AG09319 (cell line): ENCODE measurements around the gene UPK2.

Experiments used
- DNase-seq: peaks from one replicate; pipeline ENCODE4 v3.0.0-alpha.2; 2010; ENCODE audit warnings: low read depth; ENCODE audit errors: extremely low read depth
- TF ChIP-seq, protein P1 (sequence below): IDR thresholded peaks from 2 replicates; pipeline ENCODE4 v1.5.1; 2011; ENCODE audit warnings: low read depth, mild to moderate bottlenecking, inconsistent platforms, low read length, moderate library complexity

Gene UPK2

DNA sequence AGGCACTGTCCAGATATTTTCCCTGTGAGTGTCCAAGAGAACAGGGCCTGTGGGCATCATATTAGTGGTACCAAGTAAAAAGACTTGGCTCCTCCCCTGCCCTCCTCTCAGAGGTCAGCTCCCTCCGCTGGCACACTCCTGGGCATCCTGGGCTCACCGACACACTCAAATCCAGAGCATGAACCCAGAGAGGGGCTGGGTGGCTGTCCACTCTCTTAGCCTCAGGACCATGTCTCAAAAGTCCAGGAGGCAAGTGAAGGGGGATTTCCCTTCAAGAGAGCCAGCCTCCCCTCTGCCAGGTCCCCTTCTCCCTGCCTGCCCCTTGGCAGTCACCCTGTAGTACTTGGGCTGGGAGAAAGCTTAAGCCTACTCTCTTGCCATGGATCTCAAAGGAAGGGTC lies 40.7 kb upstream of the UPK2 start:
- TF ChIP-seq, protein P1, sequence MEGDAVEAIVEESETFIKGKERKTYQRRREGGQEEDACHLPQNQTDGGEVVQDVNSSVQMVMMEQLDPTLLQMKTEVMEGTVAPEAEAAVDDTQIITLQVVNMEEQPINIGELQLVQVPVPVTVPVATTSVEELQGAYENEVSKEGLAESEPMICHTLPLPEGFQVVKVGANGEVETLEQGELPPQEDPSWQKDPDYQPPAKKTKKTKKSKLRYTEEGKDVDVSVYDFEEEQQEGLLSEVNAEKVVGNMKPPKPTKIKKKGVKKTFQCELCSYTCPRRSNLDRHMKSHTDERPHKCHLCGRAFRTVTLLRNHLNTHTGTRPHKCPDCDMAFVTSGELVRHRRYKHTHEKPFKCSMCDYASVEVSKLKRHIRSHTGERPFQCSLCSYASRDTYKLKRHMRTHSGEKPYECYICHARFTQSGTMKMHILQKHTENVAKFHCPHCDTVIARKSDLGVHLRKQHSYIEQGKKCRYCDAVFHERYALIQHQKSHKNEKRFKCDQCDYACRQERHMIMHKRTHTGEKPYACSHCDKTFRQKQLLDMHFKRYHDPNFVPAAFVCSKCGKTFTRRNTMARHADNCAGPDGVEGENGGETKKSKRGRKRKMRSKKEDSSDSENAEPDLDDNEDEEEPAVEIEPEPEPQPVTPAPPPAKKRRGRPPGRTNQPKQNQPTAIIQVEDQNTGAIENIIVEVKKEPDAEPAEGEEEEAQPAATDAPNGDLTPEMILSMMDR: no peak
- no peak for DNase-seq

DNA sequence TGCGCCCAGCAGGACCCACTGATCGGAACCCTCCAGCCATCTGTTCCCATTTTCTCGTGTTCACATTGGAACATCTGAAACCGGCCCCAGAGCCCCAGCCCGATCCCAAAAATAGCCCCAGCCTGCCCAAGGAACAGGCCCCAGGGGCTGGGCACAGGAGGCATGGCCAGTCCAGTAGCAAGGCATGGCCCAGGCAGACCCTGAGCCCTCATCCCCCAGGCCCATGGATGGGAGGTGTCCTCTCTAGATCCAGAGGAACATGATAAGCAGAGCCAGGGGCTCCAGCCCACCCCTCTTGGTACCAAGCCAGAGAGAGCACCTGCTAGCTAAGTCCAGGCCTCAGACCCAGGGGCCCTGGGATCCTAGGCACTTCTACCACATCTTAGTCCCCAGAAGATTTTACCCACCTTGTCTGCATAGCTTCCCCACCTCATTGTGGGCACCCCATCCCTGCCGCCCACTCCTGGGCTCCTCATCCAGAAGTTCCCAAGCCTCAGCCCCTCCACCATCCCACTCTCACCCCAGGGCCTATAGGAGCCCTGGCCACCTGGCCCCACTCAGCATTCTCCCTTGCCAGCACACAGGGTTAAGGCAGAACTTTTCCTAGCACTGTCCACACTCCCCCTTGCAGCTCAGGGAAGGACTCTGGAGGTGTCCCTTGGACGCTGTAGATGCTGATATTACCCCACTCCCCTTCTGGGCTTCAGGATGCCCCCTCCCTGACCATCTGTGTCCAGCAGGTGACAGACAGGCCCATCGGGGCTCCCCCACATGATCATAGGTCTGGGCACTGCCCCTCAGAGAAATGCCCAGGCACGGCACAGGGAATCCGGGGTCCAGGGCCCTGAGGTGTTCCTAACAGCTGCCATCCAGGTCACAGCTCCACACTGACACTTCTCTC lies 39.9 kb upstream of the UPK2 start:
- TF ChIP-seq, protein P1: no peak

DNA sequence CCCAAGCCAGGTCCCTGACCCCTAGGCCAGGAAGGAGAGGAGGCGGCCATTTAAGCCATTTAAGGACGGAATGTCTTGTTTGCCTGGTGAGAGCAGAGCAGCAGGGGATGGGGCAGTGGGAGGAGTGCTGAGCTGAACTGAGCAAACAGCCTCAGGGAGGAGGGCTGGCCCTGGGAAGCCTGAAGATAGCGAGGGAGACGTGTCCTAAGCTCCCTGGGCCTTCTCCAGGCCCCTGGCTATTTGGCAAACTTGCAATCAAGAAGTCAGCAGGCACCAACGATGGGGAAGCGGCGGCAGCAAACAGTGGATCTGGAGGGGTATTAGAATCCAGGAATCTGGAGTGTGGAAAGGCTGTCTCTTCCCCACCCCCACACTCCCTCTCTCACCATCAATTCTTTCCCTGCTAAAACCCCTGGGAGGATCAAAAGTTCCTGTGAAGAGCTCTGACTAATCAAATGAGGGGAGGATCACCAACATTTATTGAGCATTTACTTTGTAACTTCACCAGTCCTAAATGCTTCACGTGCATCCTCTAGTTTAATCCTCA lies 39.2 kb upstream of the UPK2 start:
- TF ChIP-seq, protein P1: no peak
- DNase-seq: peak; percentile 62

More for the DNA sequence above, 39.9 kb upstream of the UPK2 start:
- DNase-seq: no peak

DNA sequence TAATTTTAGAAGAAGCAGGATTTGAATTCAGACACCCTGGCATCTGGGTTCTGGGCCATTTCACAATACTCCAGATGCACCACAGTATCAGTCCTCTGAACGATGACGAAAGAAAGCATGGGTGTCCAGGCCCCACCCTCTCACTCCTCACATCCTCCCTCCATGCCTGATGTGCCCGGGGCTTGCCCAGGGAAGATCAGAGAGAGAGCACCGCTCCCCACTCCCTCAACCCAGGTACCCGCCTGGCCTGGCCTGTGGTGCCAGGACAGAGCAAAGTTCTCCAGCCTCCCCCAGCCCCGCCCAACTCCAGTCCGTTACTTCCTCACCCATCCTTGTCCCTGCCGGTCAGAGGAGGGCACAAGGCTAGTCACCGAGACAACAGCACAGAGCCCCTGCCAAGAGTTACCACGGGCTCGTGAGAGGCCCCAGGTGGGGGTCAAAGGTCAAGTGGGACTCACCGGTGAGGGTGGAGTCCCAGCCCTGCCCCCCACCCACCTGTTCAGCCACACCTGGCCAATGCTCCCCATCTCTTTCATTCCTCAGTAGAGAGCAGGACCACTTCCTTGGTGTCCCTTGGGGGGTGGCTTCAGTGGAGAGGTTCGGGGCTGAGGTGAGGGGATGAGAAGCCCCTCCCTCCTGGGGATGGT lies 38.5 kb upstream of the UPK2 start:
- TF ChIP-seq, protein P1: no peak
- DNase-seq: peak; percentile 74

DNA sequence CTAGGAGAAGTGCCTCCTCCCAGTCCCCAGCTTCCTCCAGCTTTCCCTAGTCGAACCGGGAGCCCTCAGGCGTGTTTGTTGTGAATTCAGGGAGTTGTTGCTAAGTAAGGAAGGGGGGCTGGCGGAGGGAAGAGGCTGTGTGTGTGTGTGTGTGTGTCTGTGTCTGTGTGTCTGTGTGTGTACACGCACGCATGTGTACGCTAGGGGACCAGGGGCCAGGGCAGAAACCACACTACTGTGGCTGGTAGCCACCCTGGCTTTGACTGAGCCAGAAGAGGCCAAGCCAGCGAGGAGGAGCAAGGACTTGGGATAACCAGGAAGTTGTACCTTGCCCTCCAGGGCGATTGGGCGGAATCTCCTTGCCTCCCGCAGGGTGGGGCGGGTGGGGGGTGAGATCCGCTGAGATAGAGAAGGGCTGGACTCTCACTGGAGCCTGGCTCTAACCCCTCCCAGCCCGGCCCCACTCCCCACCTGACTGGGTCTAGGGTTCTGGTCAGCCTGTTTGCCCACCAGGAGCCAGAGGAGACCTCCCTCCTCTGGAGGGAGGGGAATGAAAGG lies 37.9 kb upstream of the UPK2 start:
- TF ChIP-seq, protein P1: no peak
- DNase-seq: peak; percentile 93

DNA sequence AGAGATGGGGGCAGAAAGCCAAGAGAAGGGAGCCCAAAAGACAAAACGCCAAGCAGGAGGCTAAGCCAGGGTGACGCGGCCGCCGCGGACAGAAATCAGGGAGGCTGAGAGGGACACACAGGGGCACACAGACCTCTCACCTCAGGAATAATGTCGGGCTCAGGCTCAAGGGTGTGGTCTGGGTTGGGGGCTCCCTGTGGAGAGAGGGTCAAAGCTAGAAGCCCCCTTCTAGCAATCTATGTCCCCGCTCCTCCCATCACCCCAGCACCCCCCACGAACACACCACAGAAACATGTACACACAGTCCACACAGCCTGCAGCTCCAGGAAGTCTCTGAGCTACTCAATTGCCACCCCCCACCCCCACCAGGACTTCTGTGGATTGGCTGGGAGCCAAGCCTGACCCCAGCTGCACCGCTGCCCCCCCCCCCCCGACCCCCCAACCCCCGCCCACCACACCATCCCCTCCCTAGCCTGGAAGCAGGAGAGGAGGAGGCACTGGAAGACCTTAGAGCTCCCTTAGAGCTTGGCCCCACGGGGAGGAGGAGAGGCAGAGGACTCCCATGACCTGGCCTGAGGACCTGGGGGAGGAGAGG lies 37.3 kb upstream of the UPK2 start:
- TF ChIP-seq, protein P1: no peak
- DNase-seq: no peak
